AG09309 (cell line): ENCODE data around the gene CGB5.
"Not testable (repeated sequence)": the region's sequence is repeated elsewhere in the genome, so short reads cannot be mapped to it uniquely, and the experiment has no call there.

Source experiments
- DNase-seq: peaks from one replicate; pipeline ENCODE4 v3.0.0-alpha.2; 2010; ENCODE audit warnings: low read depth
- H3K4me3 ChIP-seq: 2 replicates; pipeline ENCODE4 v1.5.1; 2011; ENCODE audit warnings: mild to moderate bottlenecking, low read depth, low read length, moderate library complexity; ENCODE audit not compliant: control insufficient read depth
- CTCF ChIP-seq: IDR thresholded peaks from 2 replicates; pipeline ENCODE4 v1.5.1; 2011; ENCODE audit warnings: mild to moderate bottlenecking, low read depth, low read length, inconsistent platforms; ENCODE audit not compliant: insufficient read depth, control insufficient read depth; ENCODE audit errors: missing control alignments

CGB5 gene

GRCh38 chr19:49017041-49017665 is 26.5 kb upstream of the CGB5 start, which contains the start of gene LHB:
Gene LHB, minus strand, starts transcription at chr19:49017091. Its CDS starts 10 bp downstream, at chr19:49017081.
- no peak for DNase-seq
- TF ChIP-seq CTCF = no peak
- peak within 1 kb of the TSS; percentile 39 for H3K4me3 ChIP-seq

GRCh38 chr19:49017666-49018351 is 25.8 kb upstream of the CGB5 start:
- DNase-seq = no peak
- peak overlapping the region; percentile 39 for H3K4me3 ChIP-seq
- peak; percentile 67 for TF ChIP-seq CTCF

- H3K4me3 ChIP-seq = peak overlapping the region; percentile 39
- DNase-seq = not testable (repeated sequence)
Observed at GRCh38 chr19:49018388-49019241, 25.0 kb upstream of the CGB5 start.

GRCh38 chr19:49019242-49019932 is 24.3 kb upstream of the CGB5 start:
- DNase-seq = no peak
- TF ChIP-seq CTCF = no peak
- peak overlapping the region; percentile 39 for H3K4me3 ChIP-seq

GRCh38 chr19:49020342-49020741 is 23.3 kb upstream of the CGB5 start:
- TF ChIP-seq CTCF = no peak
- H3K4me3 ChIP-seq = no peak overlapping the region
- DNase-seq = no peak

- no peak for TF ChIP-seq CTCF
- no peak overlapping the region for H3K4me3 ChIP-seq
- no peak for DNase-seq
Observed at GRCh38 chr19:49020931-49021895, 22.4 kb upstream of the CGB5 start.
